Measurements from ENCODE around the gene KCTD17. TPM values are rescaled to one million over a fixed set of nuclear protein-coding genes. Genes with fewer than 3 reads are reported as not detected.

Gene KCTD17
- polyA plus RNA-seq, 3 donors = 8.4 to 40.0 (median 9.0) TPM

DNA sequence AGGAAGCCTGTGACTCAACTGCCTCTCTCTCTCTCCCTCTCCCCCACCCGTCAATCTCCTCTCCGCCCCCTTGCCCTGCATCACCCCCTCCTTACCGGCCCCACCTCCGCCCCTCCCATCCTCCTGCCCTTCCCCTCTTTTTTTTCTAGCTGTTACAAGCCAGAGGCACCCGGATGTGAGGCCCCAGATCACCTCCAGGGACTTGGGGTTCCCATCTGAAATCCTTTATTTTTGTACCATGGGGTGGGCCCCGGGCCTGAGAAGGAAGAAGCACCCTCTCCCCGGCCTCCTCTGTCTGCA lies 10.8 kb downstream of the KCTD17 start:
- peaks cover 14 to 28% of the 10 kb centered on the region in 2 donors for H3K36me3 Mint-ChIP-seq
- Histone ChIP-seq H4K20me1 (ENCODE audit: insufficient read depth, low read length) (no peaks in the 10 kb centered on the region), H3K4me2 (replicated peaks; ENCODE audit: extremely low read depth, low read length, poor library complexity, severe bottlenecking) (no peak overlapping the region), H3K4me3 (replicated peaks in 1 of 3; ENCODE audit: low read depth in 2 of 3, low read length in 3 of 3) (no peak overlapping the region), H3K4me1 (ENCODE audit: control insufficient read depth in 1 of 2, insufficient read depth in 2 of 2, low read length in 2 of 2) (no peaks in the 10 kb centered on the region), H2AFZ (ENCODE audit: insufficient read depth, low read depth, low read length, poor library complexity, severe bottlenecking) (no peak overlapping the region), H3K79me2 (ENCODE audit: insufficient read depth, low read length) (no peaks in the 10 kb centered on the region), H3K9me3 (replicated peaks in 1 of 2; ENCODE audit: control insufficient read depth in 1 of 2, insufficient read depth in 1 of 2, low read length in 2 of 2) (no peaks in the 10 kb centered on the region), H3K27me3 (ENCODE audit: control insufficient read depth in 2 of 2, insufficient read depth in 2 of 2, low read length in 2 of 2) (no peaks in the 10 kb centered on the region), H3K9ac (ENCODE audit: insufficient read depth, low read length, poor library complexity, severe bottlenecking) (no peak overlapping the region), H3K36me3 (replicated peaks in 1 of 2; ENCODE audit: control insufficient read depth in 1 of 2, insufficient read depth in 2 of 2, low read length in 2 of 2) (peaks cover 14 to 27% of the 10 kb centered on the region in 2 donors), H3K27ac (ENCODE audit: low read depth in 1 of 2, low read length in 2 of 2) (no peak overlapping the region)
- peaks cover 4 to 9% (median 8%) of the 10 kb centered on the region in 3 donors for H3K27me3 Mint-ChIP-seq (ENCODE audit: low read depth in 3 of 3)
- TF ChIP-seq, protein P1, sequence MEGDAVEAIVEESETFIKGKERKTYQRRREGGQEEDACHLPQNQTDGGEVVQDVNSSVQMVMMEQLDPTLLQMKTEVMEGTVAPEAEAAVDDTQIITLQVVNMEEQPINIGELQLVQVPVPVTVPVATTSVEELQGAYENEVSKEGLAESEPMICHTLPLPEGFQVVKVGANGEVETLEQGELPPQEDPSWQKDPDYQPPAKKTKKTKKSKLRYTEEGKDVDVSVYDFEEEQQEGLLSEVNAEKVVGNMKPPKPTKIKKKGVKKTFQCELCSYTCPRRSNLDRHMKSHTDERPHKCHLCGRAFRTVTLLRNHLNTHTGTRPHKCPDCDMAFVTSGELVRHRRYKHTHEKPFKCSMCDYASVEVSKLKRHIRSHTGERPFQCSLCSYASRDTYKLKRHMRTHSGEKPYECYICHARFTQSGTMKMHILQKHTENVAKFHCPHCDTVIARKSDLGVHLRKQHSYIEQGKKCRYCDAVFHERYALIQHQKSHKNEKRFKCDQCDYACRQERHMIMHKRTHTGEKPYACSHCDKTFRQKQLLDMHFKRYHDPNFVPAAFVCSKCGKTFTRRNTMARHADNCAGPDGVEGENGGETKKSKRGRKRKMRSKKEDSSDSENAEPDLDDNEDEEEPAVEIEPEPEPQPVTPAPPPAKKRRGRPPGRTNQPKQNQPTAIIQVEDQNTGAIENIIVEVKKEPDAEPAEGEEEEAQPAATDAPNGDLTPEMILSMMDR (IDR thresholded peaks at IDR 0.05) = no peak
- no peak overlapping the region for H3K27ac Mint-ChIP-seq
- DNase-seq = no peak
- H3K9me3 Mint-ChIP-seq = peaks cover 0 to 3% (median 0%) of the 10 kb centered on the region in 7 donors
- intact Hi-C loops (cut with micrococcal nuclease) = no loop called here
- H3K4me3 Mint-ChIP-seq = no peak overlapping the region
- WGBS (ENCODE audit: insufficient coverage) = 58% methylated on average over 4 of the region's 7 CpGs
- H3K4me1 Mint-ChIP-seq = no peaks in the 10 kb centered on the region

DNA sequence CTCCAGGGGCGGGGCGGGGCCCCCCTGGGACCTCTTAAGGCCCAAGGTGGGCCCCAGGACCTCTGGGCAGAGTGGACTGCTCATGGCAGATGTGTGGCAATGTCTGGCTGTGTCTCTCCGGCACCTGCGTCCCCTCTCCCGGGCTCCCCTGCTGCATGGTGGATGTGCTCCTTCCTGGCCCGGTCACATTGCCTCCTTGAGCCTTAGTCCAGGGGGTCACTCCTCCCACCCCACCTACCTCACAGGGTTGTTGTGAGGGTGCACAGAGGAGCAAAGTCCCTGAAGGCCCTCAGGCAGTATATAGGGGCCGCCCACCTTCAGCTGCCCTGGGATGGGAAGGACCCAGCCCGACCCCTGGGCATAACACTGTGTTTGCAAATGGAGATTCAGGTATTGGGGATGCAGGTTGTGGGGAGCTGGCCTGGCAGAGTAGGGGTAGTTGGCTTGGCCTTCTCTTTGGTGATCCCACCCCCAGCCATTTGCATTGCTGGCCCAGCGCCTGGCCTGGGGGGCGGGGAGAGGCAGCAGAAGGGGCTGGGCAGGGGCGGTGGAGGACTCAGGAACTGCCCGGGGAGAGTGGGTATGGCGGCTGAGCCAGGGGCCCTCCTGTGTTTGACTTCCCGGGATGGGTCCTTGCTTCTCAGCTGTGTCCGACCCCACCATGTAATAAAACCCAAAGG lies 11.3 kb downstream of the KCTD17 start:
- Histone ChIP-seq H3K9me3 (replicated peaks in 1 of 2; ENCODE audit: control insufficient read depth in 1 of 2, insufficient read depth in 1 of 2, low read length in 2 of 2) (no peaks in the 10 kb centered on the region), H3K79me2 (ENCODE audit: insufficient read depth, low read length) (no peaks in the 10 kb centered on the region), H4K20me1 (ENCODE audit: insufficient read depth, low read length) (no peaks in the 10 kb centered on the region), H3K4me1 (ENCODE audit: control insufficient read depth in 1 of 2, insufficient read depth in 2 of 2, low read length in 2 of 2) (no peaks in the 10 kb centered on the region), H3K4me2 (replicated peaks; ENCODE audit: extremely low read depth, low read length, poor library complexity, severe bottlenecking) (no peak overlapping the region), H2AFZ (ENCODE audit: insufficient read depth, low read depth, low read length, poor library complexity, severe bottlenecking) (no peak overlapping the region), H3K4me3 (replicated peaks in 1 of 3; ENCODE audit: low read depth in 2 of 3, low read length in 3 of 3) (no peak overlapping the region), H3K27ac (ENCODE audit: low read depth in 1 of 2, low read length in 2 of 2) (no peak overlapping the region), H3K27me3 (ENCODE audit: control insufficient read depth in 2 of 2, insufficient read depth in 2 of 2, low read length in 2 of 2) (peaks cover 0 to 4% of the 10 kb centered on the region in 2 donors), H3K36me3 (replicated peaks in 1 of 2; ENCODE audit: control insufficient read depth in 1 of 2, insufficient read depth in 2 of 2, low read length in 2 of 2) (peaks cover 10 to 22% of the 10 kb centered on the region in 2 donors), H3K9ac (ENCODE audit: insufficient read depth, low read length, poor library complexity, severe bottlenecking) (no peak overlapping the region)
- Mint-ChIP-seq H3K4me1 (no peaks in the 10 kb centered on the region), H3K4me3 (no peak overlapping the region), H3K36me3 (peaks cover 9 to 22% of the 10 kb centered on the region in 2 donors), H3K9me3 (peaks cover 0 to 3% (median 0%) of the 10 kb centered on the region in 7 donors), H3K27me3 (ENCODE audit: low read depth in 3 of 3) (peaks cover 4 to 13% (median 12%) of the 10 kb centered on the region in 3 donors), H3K27ac (peak overlapping the region in 1 of 7 donors; percentile 31)
- TF ChIP-seq, protein P1 (IDR thresholded peaks at IDR 0.05) = no peak
- no peak for DNase-seq
- WGBS (ENCODE audit: insufficient coverage) = 97% methylated on average over 8 of the region's 15 CpGs
- intact Hi-C loops (cut with micrococcal nuclease) = no loop called here
